ENCODE results near the gene PDZD7.

GRCh38 chr10:101008823-101009423 is 22.0 kb downstream of the PDZD7 start:
- TF ChIP-seq CTCF (conservative IDR thresholded peaks at IDR 0.05; ENCODE audit: low read depth, low read length) (no peak), EZH2 (IDR thresholded peaks at IDR 0.05; ENCODE audit: borderline replicate concordance, low read depth, low read length, poor library complexity, severe bottlenecking) (no peak)

All from A673 (cell line).